Stimulated activated CD4-positive, alpha-beta T cell treated with anti-CD3 and anti-CD28 coated beads, Interleukin-4, amount 100 ng/mL, for 4 hours (primary cell): ENCODE results near the gene KCNB1.

Experiments
- DNase-seq, 2 experiments: peaks; one replicate each; pipeline ENCODE4 v3.0.0-alpha.2; 2020

KCNB1 gene

DNA sequence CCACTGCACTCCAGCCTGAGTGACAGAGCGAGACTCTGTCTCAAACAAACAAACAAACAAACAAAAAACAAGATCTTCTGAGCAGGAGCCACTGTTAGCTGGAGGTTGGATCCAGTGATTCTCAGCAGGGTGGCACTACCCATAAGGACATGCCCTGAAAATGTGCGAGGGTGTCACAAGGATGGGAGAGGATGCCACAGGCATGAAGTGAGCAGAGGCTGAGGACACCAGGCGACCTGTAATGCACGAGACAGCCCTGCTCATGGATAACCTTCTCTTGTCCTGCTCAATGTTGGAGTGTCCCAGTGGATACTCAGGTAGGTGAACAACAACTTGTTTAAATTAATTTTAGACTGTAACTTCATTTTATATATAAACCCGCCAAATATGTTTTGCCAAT lies 76.8 kb downstream of the KCNB1 start:
- no peak for DNase-seq

DNA sequence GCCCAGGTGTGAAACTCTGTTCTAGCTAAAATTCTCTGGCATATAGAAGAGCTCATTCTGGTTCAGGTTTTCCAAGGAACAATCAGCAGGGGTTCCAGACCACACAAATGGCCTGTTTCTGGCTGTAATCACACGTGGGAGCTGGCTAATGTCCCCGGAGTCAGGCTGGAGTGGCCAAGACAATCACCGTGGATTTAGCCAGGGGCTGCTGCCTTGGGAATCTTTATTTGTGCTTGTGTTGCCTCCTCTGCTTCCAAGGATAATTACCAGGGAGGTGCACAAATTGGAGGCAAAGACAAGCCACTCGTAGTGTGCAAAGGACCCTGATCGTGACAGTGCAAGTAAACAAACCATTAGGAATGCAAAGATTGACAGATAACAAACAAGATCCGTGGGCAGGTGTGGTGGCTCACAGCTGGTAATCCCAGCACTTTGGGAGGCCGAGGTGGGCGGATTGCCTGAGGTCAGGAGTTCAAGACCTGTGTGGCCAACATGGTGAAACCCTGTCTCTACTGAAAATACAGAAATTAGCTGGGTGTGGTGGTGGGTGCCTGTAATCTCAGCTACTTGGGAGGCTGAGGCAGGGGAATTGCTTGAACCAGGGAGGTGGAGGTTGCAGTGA lies 77.3 kb downstream of the KCNB1 start:
- no peak for DNase-seq

DNA sequence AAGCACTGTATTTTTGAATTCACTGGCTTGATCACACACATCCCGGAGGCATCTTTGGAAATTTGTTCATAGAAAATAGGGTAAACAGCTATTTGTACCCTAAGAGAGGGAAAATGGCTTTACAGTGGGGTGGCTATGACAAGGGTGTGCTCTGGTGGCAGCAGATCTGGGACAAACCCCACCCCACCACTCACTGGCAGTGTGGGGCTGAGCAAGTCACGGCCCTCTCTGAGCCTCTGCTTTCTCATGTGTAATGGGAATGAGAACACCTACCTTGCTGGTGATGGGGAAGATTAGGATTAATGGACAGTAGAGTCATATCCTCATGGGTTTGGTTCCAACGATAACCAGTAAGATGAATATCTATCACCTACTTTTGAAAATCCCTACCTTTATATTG lies 78.0 kb downstream of the KCNB1 start:
- DNase-seq, result no peak

- DNase-seq, result no peak
Measured at GRCh38 chr20:49403911-49404310, 78.6 kb downstream of the KCNB1 start.

DNA sequence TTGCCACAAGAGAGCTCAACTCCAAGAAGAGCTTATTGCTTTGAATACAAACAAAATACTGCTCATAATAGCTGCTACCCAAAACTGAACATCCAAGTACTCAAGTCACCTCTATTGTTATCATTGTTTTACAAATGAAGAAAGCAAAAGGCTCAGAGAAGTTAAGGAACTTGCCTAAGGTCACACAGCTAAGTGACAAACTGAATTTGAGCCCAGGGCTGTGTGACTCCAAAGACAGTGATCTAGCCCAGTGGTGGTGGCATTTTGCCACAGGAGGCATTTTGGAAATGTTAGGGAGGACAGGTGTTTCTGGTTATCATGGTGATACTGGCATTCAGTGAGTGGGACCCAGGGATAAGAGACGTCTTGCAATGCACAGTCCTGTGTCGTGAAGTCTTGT lies 79.5 kb downstream of the KCNB1 start:
- no peak for DNase-seq

DNA sequence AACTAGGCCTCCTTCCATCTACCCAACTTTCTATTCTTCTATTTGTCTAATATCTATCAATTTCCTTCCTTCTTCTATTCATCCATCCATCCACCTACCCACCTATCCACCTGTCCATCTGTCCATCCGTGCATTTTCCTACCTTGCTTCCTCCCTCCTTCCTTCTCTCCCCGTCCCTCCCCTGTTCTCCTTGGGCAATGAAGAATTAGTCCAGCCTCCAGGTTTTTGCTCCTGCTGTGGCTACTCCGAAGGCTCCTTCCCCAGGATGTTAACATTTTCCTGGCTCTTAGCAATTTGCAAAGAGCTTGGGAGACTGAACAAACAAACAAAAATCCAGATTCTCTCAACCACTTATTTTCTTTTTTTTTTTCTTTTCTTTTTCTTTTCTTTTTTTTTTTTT lies 81.6 kb downstream of the KCNB1 start:
- no peak for DNase-seq

- DNase-seq, result no peak
Measured at GRCh38 chr20:49400410-49400809, 82.1 kb downstream of the KCNB1 start.

GRCh38 chr20:49399329-49399728 lies 83.1 kb downstream of the KCNB1 start:
- no peak for DNase-seq

GRCh38 chr20:49398401-49399144 lies 83.9 kb downstream of the KCNB1 start:
- DNase-seq, result no peak

DNA sequence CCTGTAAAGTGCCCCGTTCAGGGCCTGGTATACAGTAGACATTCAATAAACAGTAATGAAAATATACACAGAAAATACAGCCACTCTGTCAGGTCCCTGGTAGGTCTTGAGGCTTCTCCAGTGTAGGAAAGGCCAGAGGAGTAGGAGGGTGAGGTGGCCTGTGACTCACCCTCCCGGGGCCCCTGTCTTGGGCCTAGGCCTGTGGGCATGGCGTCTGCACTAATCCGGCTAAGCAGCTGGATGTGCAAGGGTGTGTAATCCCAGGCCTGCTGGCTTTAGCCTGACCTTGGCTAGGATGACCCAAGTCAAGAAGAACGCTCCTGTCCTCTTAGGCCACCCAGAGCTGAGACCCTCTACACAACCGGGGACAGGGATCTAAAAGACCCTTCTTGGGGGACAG lies 84.9 kb downstream of the KCNB1 start:
- no peak for DNase-seq

DNA sequence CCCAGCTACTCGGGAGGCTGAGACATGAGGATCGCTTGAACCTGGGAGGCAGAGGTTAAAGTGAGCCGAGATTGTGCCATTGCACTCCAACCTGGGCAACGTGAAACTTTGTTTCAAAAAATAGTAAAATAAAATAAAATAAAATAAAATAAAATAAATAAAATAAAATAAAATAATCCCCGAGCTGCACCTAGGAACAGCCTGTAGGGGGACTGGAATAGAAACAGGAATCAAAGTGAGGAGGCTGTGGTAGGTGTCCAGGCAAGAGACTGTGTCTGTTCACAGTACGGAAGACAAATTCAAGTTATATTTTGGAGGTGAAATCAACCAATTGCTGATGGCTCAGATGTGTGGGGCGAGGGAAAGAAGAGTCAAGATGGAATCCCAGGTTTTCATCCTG lies 86.2 kb downstream of the KCNB1 start:
- DNase-seq, result no peak

DNA sequence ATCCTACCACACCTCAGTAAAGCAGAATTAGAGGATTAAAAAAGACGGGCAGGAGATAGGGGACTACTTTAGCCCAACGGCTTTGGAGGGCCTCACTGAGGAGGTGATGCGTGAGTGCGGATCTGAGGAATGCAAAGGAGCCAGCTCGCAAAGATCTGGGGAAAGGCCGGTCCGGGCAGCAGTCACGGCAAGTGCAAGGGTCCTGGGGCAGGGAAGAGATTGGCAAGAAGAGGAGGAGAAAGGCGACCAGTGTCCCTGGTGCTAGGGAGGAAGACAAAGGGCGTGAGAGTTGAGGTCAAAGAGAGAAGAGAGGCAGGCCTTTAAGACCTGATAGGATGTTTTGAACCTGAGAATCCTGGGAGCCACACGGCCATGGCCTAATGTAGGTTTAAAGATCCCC lies 86.8 kb downstream of the KCNB1 start:
- no peak for DNase-seq

DNA sequence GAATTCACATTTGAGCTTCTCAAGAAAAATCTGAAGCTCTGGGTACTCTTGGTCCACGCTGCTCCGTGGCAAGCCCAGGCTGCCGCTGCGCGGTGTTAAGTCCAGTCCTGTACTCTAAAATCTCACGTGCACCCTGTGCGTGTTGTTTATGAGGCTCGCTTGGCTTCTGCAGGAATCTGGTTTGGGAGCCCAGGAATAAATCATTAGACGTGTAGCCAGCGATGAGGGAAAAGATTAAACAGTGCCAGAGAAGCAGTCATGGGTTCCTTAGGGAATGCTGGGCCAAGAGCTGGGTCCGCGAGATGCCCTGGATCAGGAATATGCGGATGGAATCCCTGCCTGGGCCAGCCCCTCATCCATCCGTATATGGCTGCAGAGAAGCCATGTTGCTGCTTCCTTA lies 87.3 kb downstream of the KCNB1 start:
- no peak for DNase-seq

- no peak for DNase-seq
Measured at GRCh38 chr20:49394757-49395156, 87.7 kb downstream of the KCNB1 start.

DNA sequence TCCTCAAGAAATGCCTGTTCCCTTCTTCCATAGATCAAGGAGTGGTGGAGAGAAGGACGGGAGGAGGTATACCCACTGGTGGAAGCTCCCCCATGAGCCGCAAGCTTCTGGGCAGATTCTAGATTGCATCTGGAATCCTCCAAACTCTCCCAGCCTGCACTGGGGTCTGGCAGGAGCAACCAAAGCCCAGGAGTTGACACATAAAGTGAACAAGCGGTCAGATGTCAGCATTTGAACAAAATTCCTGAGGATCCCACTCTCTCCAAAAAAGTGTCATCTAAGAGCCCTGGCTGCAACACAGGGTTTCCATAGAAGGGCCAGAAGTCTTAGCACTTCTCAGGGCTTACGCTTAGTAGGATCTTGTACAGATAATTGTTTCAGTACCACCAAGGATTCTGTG lies 88.2 kb downstream of the KCNB1 start:
- no peak for DNase-seq

DNA sequence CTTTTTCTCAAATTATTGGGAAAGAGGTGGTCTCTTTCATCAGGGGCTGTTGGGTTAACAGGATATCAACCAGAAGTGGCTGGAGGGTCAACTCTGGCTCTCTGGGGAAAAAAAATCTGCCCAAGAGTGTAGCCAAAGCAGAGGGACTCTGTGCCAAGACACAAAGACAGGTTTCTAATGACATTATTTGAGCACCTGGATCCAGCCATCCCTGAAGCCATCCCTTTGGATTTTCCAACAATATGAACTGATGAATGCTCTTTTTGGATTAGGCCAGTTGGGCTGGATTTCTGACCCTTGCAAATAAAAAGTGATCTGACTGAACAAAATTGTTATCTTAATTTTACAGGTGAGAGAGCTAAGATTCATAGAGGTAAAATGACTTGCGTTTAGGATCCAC lies 88.7 kb downstream of the KCNB1 start:
- DNase-seq, result no peak

DNA sequence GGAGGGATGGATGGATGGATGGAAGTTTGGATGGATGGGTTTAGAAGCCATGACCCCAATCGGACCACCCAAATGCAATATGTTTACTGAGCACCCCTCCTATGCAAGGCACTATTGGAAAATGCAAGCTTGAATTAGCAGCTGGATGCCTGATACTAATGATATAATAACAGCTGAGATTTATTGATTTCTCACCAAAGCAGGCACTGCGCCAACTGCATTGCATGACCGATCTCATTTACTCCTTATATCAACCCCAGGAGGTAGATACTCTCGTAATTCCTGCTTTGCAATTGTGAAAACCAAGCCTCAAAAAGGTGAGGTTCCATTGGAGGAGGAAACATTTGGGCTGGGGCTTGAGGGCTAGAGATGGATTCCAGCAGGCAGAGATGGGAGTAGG lies 89.7 kb downstream of the KCNB1 start:
- no peak for DNase-seq

DNA sequence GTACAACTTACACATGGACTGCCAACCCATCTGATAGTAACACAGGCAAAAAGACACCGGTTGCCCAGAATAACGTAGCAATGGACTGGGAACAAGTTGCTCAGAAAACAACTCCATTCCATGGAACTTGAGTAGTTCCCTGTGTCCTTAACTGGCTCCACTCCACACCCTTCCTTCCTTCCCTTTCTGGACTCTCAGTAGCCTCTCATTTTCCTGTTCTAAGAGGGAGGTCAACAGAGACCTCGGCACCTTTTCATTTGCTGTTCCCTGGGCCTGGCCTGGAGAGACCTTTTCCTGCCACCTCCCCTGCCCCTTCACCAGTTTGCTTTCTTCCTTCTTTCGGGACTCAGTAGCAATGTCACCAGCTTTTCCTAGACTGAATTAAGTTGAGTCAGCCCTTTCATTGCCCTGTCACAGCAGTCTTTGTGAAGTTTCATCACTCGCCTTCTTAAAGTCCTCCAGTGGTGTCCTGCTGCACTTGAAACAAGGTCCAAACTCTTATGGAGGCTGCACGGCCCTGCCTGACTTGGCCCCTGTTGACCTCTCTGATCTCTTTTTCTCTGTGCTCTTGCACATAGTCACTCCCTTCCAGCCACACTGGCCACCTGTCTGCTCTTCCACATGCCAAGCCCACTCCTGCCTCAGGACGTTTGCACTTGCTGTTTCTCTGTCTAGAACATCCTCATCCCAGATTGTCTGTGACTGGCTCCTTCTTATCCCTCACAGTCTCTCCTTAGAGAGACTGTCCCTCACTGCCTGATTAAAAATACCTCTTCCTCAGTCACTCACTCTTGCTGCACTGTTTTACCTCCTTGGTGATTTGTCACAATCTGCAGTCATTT lies 90.8 kb downstream of the KCNB1 start:
- DNase-seq, result no peak

DNA sequence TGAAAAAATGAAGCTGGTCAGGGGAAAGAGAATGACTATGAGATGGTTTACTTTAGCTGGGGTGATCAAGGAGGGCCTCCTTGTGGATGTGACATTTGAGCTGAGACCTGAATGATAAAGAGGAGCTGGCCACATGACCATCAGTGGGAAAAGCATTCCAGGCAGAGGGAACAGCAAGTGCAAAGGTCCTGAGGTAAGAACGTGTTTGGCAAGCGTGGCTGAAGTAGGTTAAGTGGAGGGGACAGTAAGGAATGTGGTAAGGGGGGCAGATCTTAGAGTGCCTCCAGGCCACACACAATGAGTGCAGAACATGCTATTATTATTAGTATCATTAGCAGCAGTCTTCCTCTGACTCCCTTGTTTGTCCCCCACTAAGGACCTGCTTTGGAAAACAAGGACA lies 92.6 kb downstream of the KCNB1 start:
- no peak for DNase-seq

GRCh38 chr20:49388744-49389143 lies 93.7 kb downstream of the KCNB1 start:
- no peak for DNase-seq

GRCh38 chr20:49387581-49387939 lies 94.9 kb downstream of the KCNB1 start:
- no peak for DNase-seq

DNA sequence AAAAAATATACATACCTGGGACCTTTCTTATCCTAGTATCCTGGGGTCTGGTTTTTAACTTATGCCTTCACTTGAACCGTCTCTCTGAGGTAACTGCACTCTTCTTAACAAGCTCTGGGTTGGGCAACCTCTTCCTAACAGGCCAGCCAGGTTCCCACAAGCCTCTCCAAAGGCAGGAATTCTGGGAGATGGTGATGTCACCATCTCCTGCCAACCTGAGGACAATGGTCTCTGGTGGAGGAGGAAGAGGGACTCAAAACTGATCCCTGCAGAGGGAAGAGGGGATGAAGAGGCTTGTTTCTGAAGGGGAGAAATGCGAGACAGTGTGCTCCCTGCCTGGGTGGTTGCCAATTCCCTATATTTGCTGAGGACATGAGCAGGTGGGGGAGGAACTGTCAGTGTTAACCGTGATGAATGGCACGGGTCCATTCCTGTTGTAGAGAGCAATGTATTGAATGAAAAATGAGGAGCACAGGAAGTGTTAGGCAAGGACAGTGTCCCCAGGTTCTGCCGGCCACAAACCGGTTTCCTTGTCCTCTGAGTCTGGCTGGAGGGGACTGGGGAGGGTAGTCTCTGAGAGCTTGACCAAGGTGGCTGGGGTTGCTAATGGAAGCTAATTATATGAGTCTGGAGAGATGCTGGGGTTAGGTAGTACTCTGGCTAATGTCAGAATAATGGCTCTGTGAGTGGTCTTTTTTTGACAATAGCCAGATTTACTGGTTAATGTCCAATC lies 95.5 kb downstream of the KCNB1 start:
- no peak for DNase-seq

DNA sequence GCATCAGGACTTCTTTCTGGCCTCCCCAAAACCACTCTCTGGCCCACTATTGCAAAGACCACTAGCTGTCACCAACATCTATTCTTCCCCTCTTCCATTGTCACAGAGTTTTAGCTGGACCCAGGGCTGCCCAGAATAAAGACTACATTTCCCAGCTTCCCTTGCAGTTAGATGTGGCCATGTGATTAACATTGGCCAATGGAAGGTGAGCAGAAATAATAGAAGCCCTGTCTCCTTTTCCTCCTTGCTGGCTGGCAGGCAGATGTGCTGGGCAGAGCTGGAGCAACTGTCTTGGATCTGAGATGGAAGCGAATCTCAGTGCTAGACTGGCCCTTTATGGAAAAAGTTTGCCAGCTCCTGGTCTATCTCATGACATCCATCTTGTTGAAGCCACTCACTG lies 97.0 kb downstream of the KCNB1 start:
- no peak for DNase-seq
